ENCODE data around the gene RAB30.

GRCh38 chr11:83115026-83115425 is 43.3 kb upstream of the RAB30 start:
- TF ChIP-seq CTCF (IDR thresholded peaks at IDR 0.05; ENCODE audit: poor library complexity, severe bottlenecking) (no peak), SMC3 (conservative IDR thresholded peaks at IDR 0.05; ENCODE audit: poor library complexity) (no peak), EP300 (conservative IDR thresholded peaks at IDR 0.05; ENCODE audit: poor library complexity, severe bottlenecking) (no peak), TAF1 (IDR thresholded peaks at IDR 0.05; ENCODE audit: low read depth) (no peak), RAD21 (conservative IDR thresholded peaks at IDR 0.05) (no peak), MXI1 (conservative IDR thresholded peaks at IDR 0.05; ENCODE audit: poor library complexity, severe bottlenecking) (no peak), REST (IDR thresholded peaks at IDR 0.05; ENCODE audit: borderline replicate concordance) (no peak)
